Immature natural killer cell (primary cell): ENCODE results near the gene ASB13. TPM values are rescaled to one million over a fixed set of nuclear protein-coding genes. Genes with fewer than 3 reads are reported as not detected.
A peak's percentile ranks its signal among the peaks of the same experiment; 100 is the strongest.

Experiments
- DNase-seq, 3 donors: peaks; one replicate each; pipeline ENCODE4 v3.0.0; 2022; ENCODE audit warnings: mixed read lengths in 1 of 3
- H3K27ac Mint-ChIP-seq, 6 donors: one replicate each; pipeline ENCODE4 v1.8.0; 2020; ENCODE audit warnings: mixed read lengths in 6 of 6, mild to moderate bottlenecking in 5 of 6, inconsistent platforms in 4 of 6, moderate library complexity in 3 of 6
- H3K27me3 Mint-ChIP-seq, 3 donors: one replicate each; pipeline ENCODE4 v1.8.0; 2020 to 2021; ENCODE audit warnings: low read depth in 3 of 3, mild to moderate bottlenecking in 3 of 3, mixed read lengths in 3 of 3, moderate library complexity in 3 of 3, inconsistent platforms in 1 of 3
- H3K36me3 Mint-ChIP-seq, 3 donors: one replicate each; pipeline ENCODE4 v1.8.0; 2020; ENCODE audit warnings: mixed read lengths in 3 of 3, inconsistent platforms in 2 of 3, mild to moderate bottlenecking in 2 of 3
- H3K4me1 Mint-ChIP-seq, 2 donors: one replicate each; pipeline ENCODE4 v1.8.0; 2020; ENCODE audit warnings: inconsistent platforms in 2 of 2, mild to moderate bottlenecking in 2 of 2, mixed read lengths in 2 of 2, moderate library complexity in 1 of 2
- H3K4me3 Mint-ChIP-seq, 5 donors: one replicate each; pipeline ENCODE4 v1.8.0; 2020; ENCODE audit warnings: mild to moderate bottlenecking in 5 of 5, mixed read lengths in 5 of 5, inconsistent platforms in 3 of 5, moderate library complexity in 3 of 5
- H3K9me3 Mint-ChIP-seq, 6 donors: one replicate each; pipeline ENCODE4 v1.8.0; 2020; ENCODE audit warnings: mild to moderate bottlenecking in 6 of 6, mixed read lengths in 6 of 6, inconsistent platforms in 4 of 6, moderate library complexity in 3 of 6
- polyA plus RNA-seq, 3 donors: library from polyadenylated mRNA; unstranded; fragments of 300-500 nt; fragmentation: Illumina TruSeq; gene quantifications; one replicate each; pipeline ENCODE4 v1.2.3, GENCODE V29; 2021

Gene ASB13
- polyA plus RNA-seq, 3 donors from 2014 or later: 2.8 to 4.1 TPM; not detected in 1

- Mint-ChIP-seq H3K36me3 (no peaks in the 10 kb centered on the region), H3K4me3 (no peak overlapping the region), H3K27ac (peak overlapping the region in 1 of 6 donors; percentile 61), H3K4me1 (no peaks in the 10 kb centered on the region), H3K27me3 (peaks cover 0 to 6% (median 1%) of the 10 kb centered on the region in 3 donors), H3K9me3 (no peaks in the 10 kb centered on the region)
- no peak for DNase-seq
These were observed 46.1 kb downstream of the ASB13 start for GRCh38 chr10:5620223-5620721.

- Mint-ChIP-seq H3K36me3 (no peaks in the 10 kb centered on the region), H3K4me3 (no peak overlapping the region), H3K4me1 (no peaks in the 10 kb centered on the region), H3K27me3 (peaks cover 0 to 6% (median 1%) of the 10 kb centered on the region in 3 donors), H3K9me3 (no peaks in the 10 kb centered on the region), H3K27ac (no peak overlapping the region)
- DNase-seq: no peak
These were observed 46.8 kb downstream of the ASB13 start for GRCh38 chr10:5619362-5620211.

GRCh38 chr10:5618829-5619228 is 47.6 kb downstream of the ASB13 start:
- H3K36me3 Mint-ChIP-seq: no peaks in the 10 kb centered on the region
- no peak for DNase-seq
- H3K27me3 Mint-ChIP-seq: peaks cover 0 to 6% (median 1%) of the 10 kb centered on the region in 3 donors
- no peak overlapping the region for H3K27ac Mint-ChIP-seq
- no peak overlapping the region for H3K4me3 Mint-ChIP-seq
- no peaks in the 10 kb centered on the region for H3K4me1 Mint-ChIP-seq
- H3K9me3 Mint-ChIP-seq: no peaks in the 10 kb centered on the region

- Mint-ChIP-seq H3K27ac (no peak overlapping the region), H3K4me1 (no peaks in the 10 kb centered on the region), H3K27me3 (peaks cover 0 to 6% (median 1%) of the 10 kb centered on the region in 3 donors), H3K9me3 (no peaks in the 10 kb centered on the region), H3K36me3 (no peaks in the 10 kb centered on the region), H3K4me3 (no peak overlapping the region)
- no peak for DNase-seq
These were observed 48.4 kb downstream of the ASB13 start for GRCh38 chr10:5618042-5618441.

- no peak overlapping the region for H3K27ac Mint-ChIP-seq
- no peak for DNase-seq
- H3K4me1 Mint-ChIP-seq: no peaks in the 10 kb centered on the region
- H3K27me3 Mint-ChIP-seq: peaks cover 0 to 6% (median 1%) of the 10 kb centered on the region in 3 donors
- no peak overlapping the region for H3K4me3 Mint-ChIP-seq
- no peaks in the 10 kb centered on the region for H3K9me3 Mint-ChIP-seq
- no peaks in the 10 kb centered on the region for H3K36me3 Mint-ChIP-seq
These were observed 48.9 kb downstream of the ASB13 start for GRCh38 chr10:5617521-5617920.

GRCh38 chr10:5616836-5617235 is 49.6 kb downstream of the ASB13 start:
- DNase-seq: no peak
- Mint-ChIP-seq H3K9me3 (no peaks in the 10 kb centered on the region), H3K4me1 (no peaks in the 10 kb centered on the region), H3K36me3 (no peaks in the 10 kb centered on the region), H3K27me3 (peaks cover 0 to 6% (median 1%) of the 10 kb centered on the region in 3 donors), H3K4me3 (no peak overlapping the region), H3K27ac (no peak overlapping the region)

- Mint-ChIP-seq H3K27me3 (peaks cover 0 to 6% (median 1%) of the 10 kb centered on the region in 3 donors), H3K27ac (no peak overlapping the region), H3K9me3 (no peaks in the 10 kb centered on the region), H3K36me3 (no peaks in the 10 kb centered on the region), H3K4me1 (no peaks in the 10 kb centered on the region), H3K4me3 (no peak overlapping the region)
- no peak for DNase-seq
These were observed 50.3 kb downstream of the ASB13 start for GRCh38 chr10:5616046-5616445.

DNA sequence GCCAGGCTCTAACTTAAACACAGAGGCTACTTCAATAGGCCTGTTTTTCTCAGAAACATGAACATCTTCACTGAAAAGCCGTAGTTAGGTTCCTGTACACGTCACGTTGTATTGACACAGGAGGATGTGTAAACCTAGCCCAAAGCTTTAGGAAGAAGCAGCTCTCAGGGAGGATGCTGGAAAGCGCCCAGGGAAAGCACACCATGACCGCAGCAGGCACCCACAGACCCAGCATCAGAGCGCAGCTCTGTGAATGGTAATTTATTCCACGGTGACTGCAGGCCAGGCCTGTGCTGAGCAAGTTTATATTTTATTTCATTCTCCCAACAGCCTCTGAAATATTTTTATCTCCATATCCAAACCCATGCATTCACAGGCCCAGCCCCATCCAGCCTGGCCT is 51.1 kb downstream of the ASB13 start:
- no peaks in the 10 kb centered on the region for H3K9me3 Mint-ChIP-seq
- H3K4me1 Mint-ChIP-seq: no peaks in the 10 kb centered on the region
- DNase-seq: no peak
- H3K36me3 Mint-ChIP-seq: no peaks in the 10 kb centered on the region
- no peak overlapping the region for H3K27ac Mint-ChIP-seq
- peaks cover 3 to 5% (median 5%) of the 10 kb centered on the region in 3 donors for H3K27me3 Mint-ChIP-seq
- no peak overlapping the region for H3K4me3 Mint-ChIP-seq

- no peaks in the 10 kb centered on the region for H3K36me3 Mint-ChIP-seq
These were observed 52.2 kb downstream of the ASB13 start for GRCh38 chr10:5614155-5614721.

GRCh38 chr10:5613481-5614154 is 52.8 kb downstream of the ASB13 start:
- Mint-ChIP-seq H3K4me3 (no peak overlapping the region), H3K27me3 (peaks cover 2 to 6% (median 3%) of the 10 kb centered on the region in 3 donors), H3K36me3 (no peaks in the 10 kb centered on the region), H3K27ac (no peak overlapping the region), H3K9me3 (no peaks in the 10 kb centered on the region), H3K4me1 (no peaks in the 10 kb centered on the region)
- no peak for DNase-seq

More at GRCh38 chr10:5614155-5614721, 52.2 kb downstream of the ASB13 start:
- Mint-ChIP-seq H3K9me3 (no peaks in the 10 kb centered on the region), H3K27ac (no peak overlapping the region), H3K4me3 (no peak overlapping the region), H3K4me1 (no peaks in the 10 kb centered on the region), H3K27me3 (peaks cover 2 to 6% (median 3%) of the 10 kb centered on the region in 3 donors)
- no peak for DNase-seq

- H3K4me3 Mint-ChIP-seq: no peak overlapping the region
- H3K27me3 Mint-ChIP-seq: peaks cover 1 to 8% (median 7%) of the 10 kb centered on the region in 3 donors
- no peaks in the 10 kb centered on the region for H3K4me1 Mint-ChIP-seq
- no peaks in the 10 kb centered on the region for H3K36me3 Mint-ChIP-seq
- H3K9me3 Mint-ChIP-seq: no peaks in the 10 kb centered on the region
- DNase-seq: no peak
- no peak overlapping the region for H3K27ac Mint-ChIP-seq
These were observed 54.3 kb downstream of the ASB13 start for GRCh38 chr10:5611899-5612680.

- H3K4me1 Mint-ChIP-seq: no peaks in the 10 kb centered on the region
- peaks cover 1 to 12% (median 9%) of the 10 kb centered on the region in 3 donors for H3K27me3 Mint-ChIP-seq
- no peaks in the 10 kb centered on the region for H3K36me3 Mint-ChIP-seq
- no peak for DNase-seq
- no peak overlapping the region for H3K27ac Mint-ChIP-seq
- H3K9me3 Mint-ChIP-seq: no peaks in the 10 kb centered on the region
- H3K4me3 Mint-ChIP-seq: no peak overlapping the region
These were observed 56.3 kb downstream of the ASB13 start for GRCh38 chr10:5609952-5610616.

GRCh38 chr10:5608608-5609220 is 57.7 kb downstream of the ASB13 start:
- DNase-seq: no peak
- Mint-ChIP-seq H3K27me3 (peaks cover 1 to 12% (median 9%) of the 10 kb centered on the region in 3 donors), H3K4me1 (no peaks in the 10 kb centered on the region), H3K27ac (no peak overlapping the region), H3K9me3 (no peaks in the 10 kb centered on the region), H3K36me3 (no peaks in the 10 kb centered on the region), H3K4me3 (no peak overlapping the region)
